T-helper 2 cell treated with Interferon-gamma antibody and Interleukin-4, amounts not matched to agents 5 μg/mL and 100 μg/mL, for 36 hours (primary cell): ENCODE measurements around the gene ADGRD1.
A peak's percentile ranks its signal among the peaks of the same experiment; 100 is the strongest.
"Not testable (repeated sequence)": the region's sequence is repeated elsewhere in the genome, so short reads cannot be mapped to it uniquely, and the experiment has no call there.

Experiments used
- DNase-seq: peaks from one replicate; pipeline ENCODE4 v3.0.0; 2021; ENCODE audit warnings: low spot score
- H3K27ac Mint-ChIP-seq: one replicate; pipeline ENCODE4 v1.8.0; 2021; ENCODE audit warnings: mild to moderate bottlenecking, mixed read lengths
- H3K27me3 Mint-ChIP-seq: one replicate; pipeline ENCODE4 v1.8.0; 2021; ENCODE audit warnings: low read depth, mixed read lengths
- H3K36me3 Mint-ChIP-seq: one replicate; pipeline ENCODE4 v1.8.0; 2021; ENCODE audit warnings: low read depth, mixed read lengths
- H3K4me1 Mint-ChIP-seq: one replicate; pipeline ENCODE4 v1.8.0; 2021; ENCODE audit warnings: low read depth, mixed read lengths
- H3K4me3 Mint-ChIP-seq: one replicate; pipeline ENCODE4 v1.8.0; 2022; ENCODE audit warnings: mild to moderate bottlenecking, moderate library complexity, mixed read lengths
- H3K9me3 Mint-ChIP-seq: one replicate; pipeline ENCODE4 v1.8.0; 2021; ENCODE audit warnings: mixed read lengths

ADGRD1 gene

GRCh38 chr12:130992448-130992847 lies 38.7 kb downstream of the ADGRD1 start:
- Mint-ChIP-seq H3K36me3 (no peaks in the 10 kb centered on the region), H3K27me3 (peaks cover 6% of the 10 kb centered on the region), H3K27ac (no peak overlapping the region), H3K4me1 (no peaks in the 10 kb centered on the region), H3K9me3 (no peaks in the 10 kb centered on the region), H3K4me3 (no peak overlapping the region)
- DNase-seq, result no peak

GRCh38 chr12:130992979-130993538 lies 39.4 kb downstream of the ADGRD1 start:
- Mint-ChIP-seq H3K36me3 (no peaks in the 10 kb centered on the region), H3K27me3 (peaks cover 6% of the 10 kb centered on the region), H3K27ac (no peak overlapping the region), H3K9me3 (no peaks in the 10 kb centered on the region), H3K4me1 (no peaks in the 10 kb centered on the region), H3K4me3 (no peak overlapping the region)
- DNase-seq, result no peak

GRCh38 chr12:130993759-130994670 lies 40.3 kb downstream of the ADGRD1 start:
- H3K27me3 Mint-ChIP-seq, result peaks cover 6% of the 10 kb centered on the region
- DNase-seq, result no peak
- no peak overlapping the region for H3K27ac Mint-ChIP-seq
- H3K4me1 Mint-ChIP-seq, result no peaks in the 10 kb centered on the region
- H3K4me3 Mint-ChIP-seq, result no peak overlapping the region
- peaks cover under 1% of the 10 kb centered on the region for H3K9me3 Mint-ChIP-seq
- H3K36me3 Mint-ChIP-seq, result no peaks in the 10 kb centered on the region

- H3K4me1 Mint-ChIP-seq, result no peaks in the 10 kb centered on the region
- H3K36me3 Mint-ChIP-seq, result no peaks in the 10 kb centered on the region
- H3K27ac Mint-ChIP-seq, result no peak overlapping the region
- peaks cover 6% of the 10 kb centered on the region for H3K27me3 Mint-ChIP-seq
- H3K9me3 Mint-ChIP-seq, result peaks cover 6% of the 10 kb centered on the region
- no peak overlapping the region for H3K4me3 Mint-ChIP-seq
- DNase-seq, result no peak
These were observed 41.2 kb downstream of the ADGRD1 start for GRCh38 chr12:130994821-130995375.

- not testable (repeated sequence) for H3K27me3 Mint-ChIP-seq, H3K4me3 Mint-ChIP-seq, H3K4me1 Mint-ChIP-seq, DNase-seq, H3K36me3 Mint-ChIP-seq, H3K27ac Mint-ChIP-seq, H3K9me3 Mint-ChIP-seq
These were observed 41.8 kb downstream of the ADGRD1 start for GRCh38 chr12:130995386-130995969.

GRCh38 chr12:130998136-130998535 lies 44.4 kb downstream of the ADGRD1 start:
- H3K9me3 Mint-ChIP-seq, result peaks cover 6% of the 10 kb centered on the region
- no peaks in the 10 kb centered on the region for H3K27me3 Mint-ChIP-seq
- no peaks in the 10 kb centered on the region for H3K4me1 Mint-ChIP-seq
- H3K36me3 Mint-ChIP-seq, result no peaks in the 10 kb centered on the region
- H3K4me3 Mint-ChIP-seq, result no peak overlapping the region
- DNase-seq, result no peak
- no peak overlapping the region for H3K27ac Mint-ChIP-seq

- DNase-seq, result no peak
- no peak overlapping the region for H3K27ac Mint-ChIP-seq
- H3K36me3 Mint-ChIP-seq, result no peaks in the 10 kb centered on the region
- no peaks in the 10 kb centered on the region for H3K4me1 Mint-ChIP-seq
- no peaks in the 10 kb centered on the region for H3K27me3 Mint-ChIP-seq
- H3K4me3 Mint-ChIP-seq, result no peak overlapping the region
- peaks cover 6% of the 10 kb centered on the region for H3K9me3 Mint-ChIP-seq
These were observed 46.3 kb downstream of the ADGRD1 start for GRCh38 chr12:131000000-131000486.

- H3K27ac Mint-ChIP-seq, result no peak overlapping the region
- no peaks in the 10 kb centered on the region for H3K4me1 Mint-ChIP-seq
These were observed 47.8 kb downstream of the ADGRD1 start for GRCh38 chr12:131001493-131001892.

GRCh38 chr12:131002216-131002631 lies 48.5 kb downstream of the ADGRD1 start:
- no peak overlapping the region for H3K4me3 Mint-ChIP-seq

More at GRCh38 chr12:131001493-131001892, 47.8 kb downstream of the ADGRD1 start:
- no peak for DNase-seq
- Mint-ChIP-seq H3K4me3 (no peak overlapping the region), H3K36me3 (no peaks in the 10 kb centered on the region), H3K27me3 (no peaks in the 10 kb centered on the region), H3K9me3 (peaks cover 6% of the 10 kb centered on the region)

GRCh38 chr12:131003036-131003715 lies 49.5 kb downstream of the ADGRD1 start:
- no peak for DNase-seq
- peaks cover 6% of the 10 kb centered on the region for H3K9me3 Mint-ChIP-seq
- H3K36me3 Mint-ChIP-seq, result no peaks in the 10 kb centered on the region
- H3K27me3 Mint-ChIP-seq, result no peaks in the 10 kb centered on the region
- no peaks in the 10 kb centered on the region for H3K4me1 Mint-ChIP-seq
- H3K27ac Mint-ChIP-seq, result no peak overlapping the region
- H3K4me3 Mint-ChIP-seq, result no peak overlapping the region

More at GRCh38 chr12:131002216-131002631, 48.5 kb downstream of the ADGRD1 start:
- Mint-ChIP-seq H3K4me1 (no peaks in the 10 kb centered on the region), H3K27me3 (no peaks in the 10 kb centered on the region), H3K27ac (no peak overlapping the region), H3K36me3 (no peaks in the 10 kb centered on the region), H3K9me3 (peaks cover 6% of the 10 kb centered on the region)
- DNase-seq, result no peak

GRCh38 chr12:131003716-131004045 lies 50.0 kb downstream of the ADGRD1 start:
- peaks cover 6% of the 10 kb centered on the region for H3K9me3 Mint-ChIP-seq
- DNase-seq, result no peak
- H3K4me1 Mint-ChIP-seq, result no peaks in the 10 kb centered on the region
- H3K27ac Mint-ChIP-seq, result no peak overlapping the region
- H3K36me3 Mint-ChIP-seq, result no peaks in the 10 kb centered on the region
- H3K27me3 Mint-ChIP-seq, result no peaks in the 10 kb centered on the region
- H3K4me3 Mint-ChIP-seq, result no peak overlapping the region

- Mint-ChIP-seq H3K27ac (no peak overlapping the region), H3K36me3 (no peaks in the 10 kb centered on the region), H3K9me3 (peaks cover 4% of the 10 kb centered on the region), H3K27me3 (no peaks in the 10 kb centered on the region), H3K4me1 (no peaks in the 10 kb centered on the region), H3K4me3 (peak overlapping the region; percentile 21)
- DNase-seq, result no peak
These were observed 50.5 kb downstream of the ADGRD1 start for GRCh38 chr12:131004166-131004565.

- no peak overlapping the region for H3K4me3 Mint-ChIP-seq
- no peak overlapping the region for H3K27ac Mint-ChIP-seq
These were observed 51.7 kb downstream of the ADGRD1 start for GRCh38 chr12:131005161-131006035.

More at GRCh38 chr12:131005161-131006035, 51.7 kb downstream of the ADGRD1 start:
- DNase-seq, result no peak
- Mint-ChIP-seq H3K4me1 (no peaks in the 10 kb centered on the region), H3K36me3 (no peaks in the 10 kb centered on the region), H3K27me3 (no peaks in the 10 kb centered on the region), H3K9me3 (no peaks in the 10 kb centered on the region)
